ENCODE data around the gene CACNG7.

The CACNG7 gene

GRCh38 chr19:53983457-53984289 lies 74.6 kb downstream of the CACNG7 start:
- no peak for DNase-seq

GRCh38 chr19:53985863-53986262 lies 76.8 kb downstream of the CACNG7 start:
- DNase-seq, result no peak

- no peak for DNase-seq
Observed at GRCh38 chr19:53988981-53989380, 79.9 kb downstream of the CACNG7 start.

GRCh38 chr19:53989600-53990533 lies 80.8 kb downstream of the CACNG7 start:
- no peak for DNase-seq

GRCh38 chr19:53991224-53992113 lies 82.4 kb downstream of the CACNG7 start, which contains the start of gene CACNG6:
TSS of gene CACNG6 (plus strand) at chr19:53991637. CDS start at chr19:53992878, 1,241 bp downstream.
- DNase-seq, result no peak

- DNase-seq, result no peak
Observed at GRCh38 chr19:53992211-53992610, 83.1 kb downstream of the CACNG7 start.

GRCh38 chr19:53992815-53993214 lies 83.7 kb downstream of the CACNG7 start:
- no peak for DNase-seq

GRCh38 chr19:53993448-53993847 lies 84.4 kb downstream of the CACNG7 start:
- DNase-seq, result no peak

Measured in activated naive CD4-positive, alpha-beta T cell treated with anti-CD3 and anti-CD28 coated beads, Interleukin-2, amount 50 U/mL, for 16 hours (primary cell).